ENCODE results near the gene PGM1. TPM values are rescaled to one million over a fixed set of nuclear protein-coding genes. Genes with fewer than 3 reads are reported as not detected.

The PGM1 gene
- total RNA-seq, 4 donors from 2014 or later, result 37.1 to 84.1 (median 63.2) TPM

DNA sequence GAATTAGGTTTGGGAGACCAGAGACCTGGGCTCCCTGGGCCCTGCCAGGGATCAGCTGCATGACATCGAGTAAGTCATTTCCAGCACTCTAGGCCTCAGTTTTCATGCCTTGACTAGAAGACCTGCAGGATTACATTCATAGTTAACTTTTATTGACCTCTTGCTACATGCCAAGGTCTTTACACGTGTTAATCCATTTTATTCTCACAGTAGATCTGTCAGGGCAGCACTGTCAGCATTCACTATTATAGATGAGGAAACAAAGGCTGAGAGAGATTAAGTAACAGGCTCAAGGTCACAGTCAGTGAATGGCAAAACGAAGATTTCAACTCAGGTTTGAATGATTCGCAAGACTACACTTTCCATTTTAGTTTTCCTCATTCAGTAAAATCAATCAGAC lies 37.0 kb downstream of the PGM1 start:
- no peak overlapping the region for H3K4me3 ChIP-seq (replicated peaks in 1 of 3)
- WGBS, 2 donors, result 87 to 92% methylated on average over 4 of the region's 4 CpGs
- peaks cover 14 to 18% of the 10 kb centered on the region in 2 donors for H3K36me3 ChIP-seq
- no peaks in the 10 kb centered on the region for H3K27me3 ChIP-seq
- DNase-seq, result no peak
- TF ChIP-seq POLR2A (IDR thresholded peaks at IDR 0.05), result no peak
- TF ChIP-seq, protein P1, sequence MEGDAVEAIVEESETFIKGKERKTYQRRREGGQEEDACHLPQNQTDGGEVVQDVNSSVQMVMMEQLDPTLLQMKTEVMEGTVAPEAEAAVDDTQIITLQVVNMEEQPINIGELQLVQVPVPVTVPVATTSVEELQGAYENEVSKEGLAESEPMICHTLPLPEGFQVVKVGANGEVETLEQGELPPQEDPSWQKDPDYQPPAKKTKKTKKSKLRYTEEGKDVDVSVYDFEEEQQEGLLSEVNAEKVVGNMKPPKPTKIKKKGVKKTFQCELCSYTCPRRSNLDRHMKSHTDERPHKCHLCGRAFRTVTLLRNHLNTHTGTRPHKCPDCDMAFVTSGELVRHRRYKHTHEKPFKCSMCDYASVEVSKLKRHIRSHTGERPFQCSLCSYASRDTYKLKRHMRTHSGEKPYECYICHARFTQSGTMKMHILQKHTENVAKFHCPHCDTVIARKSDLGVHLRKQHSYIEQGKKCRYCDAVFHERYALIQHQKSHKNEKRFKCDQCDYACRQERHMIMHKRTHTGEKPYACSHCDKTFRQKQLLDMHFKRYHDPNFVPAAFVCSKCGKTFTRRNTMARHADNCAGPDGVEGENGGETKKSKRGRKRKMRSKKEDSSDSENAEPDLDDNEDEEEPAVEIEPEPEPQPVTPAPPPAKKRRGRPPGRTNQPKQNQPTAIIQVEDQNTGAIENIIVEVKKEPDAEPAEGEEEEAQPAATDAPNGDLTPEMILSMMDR (IDR thresholded peaks at IDR 0.05), result no peak
- intact Hi-C loops (cut with DNase I), result no loop called here
- no peak overlapping the region for H3K27ac ChIP-seq
- peaks cover 8 to 10% of the 10 kb centered on the region in 2 donors for H3K4me1 ChIP-seq
- no peaks in the 10 kb centered on the region for H3K9me3 ChIP-seq

DNA sequence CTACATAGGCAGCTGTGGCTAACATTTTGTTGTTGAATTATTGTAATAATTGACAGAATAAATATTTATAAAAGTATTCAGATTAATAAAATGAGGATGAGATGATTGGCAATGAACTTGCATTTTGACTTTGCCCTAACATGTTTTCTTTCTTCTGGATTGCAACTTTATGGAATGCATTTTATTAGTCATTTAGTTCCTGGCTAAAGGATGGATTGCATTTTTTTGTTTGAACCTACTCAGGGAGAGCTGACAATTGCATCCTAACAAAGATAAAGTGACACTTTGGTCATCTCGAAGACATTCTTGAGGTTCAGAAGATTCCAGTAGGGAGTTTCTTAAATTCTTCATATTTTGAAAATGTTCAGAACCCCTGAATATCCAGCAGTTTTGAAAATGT lies 37.5 kb downstream of the PGM1 start:
- peaks cover 14 to 18% of the 10 kb centered on the region in 2 donors for H3K36me3 ChIP-seq
- no peak for DNase-seq
- peaks cover 8 to 10% of the 10 kb centered on the region in 2 donors for H3K4me1 ChIP-seq
- TF ChIP-seq POLR2A (IDR thresholded peaks at IDR 0.05), result no peak
- TF ChIP-seq, protein P1 (IDR thresholded peaks at IDR 0.05), result no peak
- H3K27me3 ChIP-seq, result no peaks in the 10 kb centered on the region
- intact Hi-C loops (cut with DNase I), result no loop called here
- H3K4me3 ChIP-seq (replicated peaks in 1 of 3), result no peak overlapping the region
- H3K9me3 ChIP-seq, result no peaks in the 10 kb centered on the region
- no peak overlapping the region for H3K27ac ChIP-seq
- 92 to 94% methylated on average over 1 of the region's 1 CpG for WGBS, 2 donors

DNA sequence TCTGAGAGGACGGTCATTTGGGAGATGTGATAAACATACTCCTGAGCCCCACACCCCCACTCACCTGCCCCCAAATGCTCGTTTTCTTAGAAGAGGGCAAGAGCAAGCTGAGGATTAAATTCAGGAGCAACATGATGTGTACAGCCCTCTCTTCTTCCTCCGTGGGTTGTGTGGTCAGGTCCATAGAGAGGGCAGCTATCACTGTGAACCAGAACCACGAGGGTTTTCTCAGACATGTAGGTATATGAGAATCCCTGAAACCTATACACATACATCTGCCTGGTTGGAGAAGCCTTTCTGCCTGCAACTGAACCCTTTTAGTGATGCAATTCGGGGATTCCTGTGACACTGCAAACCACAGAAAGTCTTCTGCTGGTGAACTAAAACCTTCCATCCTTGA lies 38.9 kb downstream of the PGM1 start:
- H3K36me3 ChIP-seq, result peaks cover 14 to 18% of the 10 kb centered on the region in 2 donors
- no peak overlapping the region for H3K4me3 ChIP-seq (replicated peaks in 1 of 3)
- DNase-seq, result no peak
- no peaks in the 10 kb centered on the region for H3K27me3 ChIP-seq
- WGBS, 2 donors, result 91 to 94% methylated on average over 5 of the region's 5 CpGs
- H3K9me3 ChIP-seq, result no peaks in the 10 kb centered on the region
- H3K4me1 ChIP-seq, result peaks cover 8 to 10% of the 10 kb centered on the region in 2 donors
- no peak overlapping the region for H3K27ac ChIP-seq
- intact Hi-C loops (cut with DNase I), result no loop called here
- TF ChIP-seq POLR2A (IDR thresholded peaks at IDR 0.05), result no peak
- TF ChIP-seq, protein P1 (IDR thresholded peaks at IDR 0.05), result no peak

DNA sequence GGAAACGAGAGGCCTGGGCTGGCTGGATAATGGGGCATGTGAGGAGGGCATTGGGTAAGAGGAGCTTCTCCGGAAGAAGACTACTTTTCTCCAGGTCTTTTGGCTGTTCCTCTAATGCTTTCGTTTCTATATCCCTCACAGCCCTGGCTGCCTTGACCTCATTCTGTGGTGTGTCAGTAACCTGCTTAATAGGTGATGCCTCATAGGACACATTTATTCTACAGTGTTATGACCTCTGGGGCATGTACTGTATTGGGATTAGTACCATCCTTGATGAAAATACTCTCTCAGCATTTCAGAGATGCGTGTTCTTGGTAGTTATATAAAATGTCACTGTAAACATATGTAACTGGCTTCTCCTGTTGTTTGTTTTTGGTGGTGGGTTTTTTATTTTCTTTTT lies 40.1 kb downstream of the PGM1 start:
- intact Hi-C loops (cut with DNase I), result no loop called here
- H3K9me3 ChIP-seq, result no peaks in the 10 kb centered on the region
- WGBS, 2 donors, result 97 to 99% methylated on average over 4 of the region's 4 CpGs
- no peak overlapping the region for H3K4me3 ChIP-seq (replicated peaks in 1 of 3)
- peaks cover 8 to 10% of the 10 kb centered on the region in 2 donors for H3K4me1 ChIP-seq
- no peak overlapping the region for H3K27ac ChIP-seq
- H3K36me3 ChIP-seq, result peaks cover 17 to 18% of the 10 kb centered on the region in 2 donors
- TF ChIP-seq, protein P1 (IDR thresholded peaks at IDR 0.05), result no peak
- no peak for TF ChIP-seq POLR2A (IDR thresholded peaks at IDR 0.05)
- DNase-seq, result no peak
- H3K27me3 ChIP-seq, result no peaks in the 10 kb centered on the region

DNA sequence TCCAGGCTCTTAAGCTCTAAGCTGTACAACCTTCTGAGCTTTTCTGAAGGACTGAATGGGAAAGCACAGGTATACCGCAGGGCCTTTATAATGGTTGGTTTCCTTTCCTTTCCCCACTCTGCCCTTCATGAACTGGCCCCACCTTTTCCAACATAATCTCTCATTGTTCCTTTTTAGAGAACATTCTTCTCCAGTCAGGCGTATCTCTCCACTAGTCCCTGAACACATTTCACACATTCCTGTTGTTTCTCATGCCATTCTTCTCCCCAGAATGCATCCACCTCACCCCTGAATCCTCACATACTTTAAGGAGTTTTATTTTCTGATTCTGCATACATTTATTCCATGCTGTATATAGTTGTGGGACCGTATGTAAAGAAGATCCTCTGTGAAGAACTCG lies 41.3 kb downstream of the PGM1 start:
- Histone ChIP-seq H3K27me3 (no peaks in the 10 kb centered on the region), H3K36me3 (peaks cover 18 to 21% of the 10 kb centered on the region in 2 donors), H3K4me1 (peaks cover 8 to 10% of the 10 kb centered on the region in 2 donors), H3K27ac (peak overlapping the region in 1 of 3 donors; percentile 31), H3K4me3 (replicated peaks in 1 of 3) (no peak overlapping the region), H3K9me3 (no peaks in the 10 kb centered on the region)
- no peak for DNase-seq
- 79 to 80% methylated on average over 4 of the region's 4 CpGs for WGBS, 2 donors
- intact Hi-C loops (cut with DNase I), result no loop called here
- TF ChIP-seq, protein P1 (IDR thresholded peaks at IDR 0.05), result no peak
- TF ChIP-seq POLR2A (IDR thresholded peaks at IDR 0.05), result no peak

Measured in thyroid gland (tissue), 4 donors.